IPS DF 4.7 (cell line): Measurements from ENCODE around the gene CGB3.
"Not testable (repeated sequence)": the region's sequence is repeated elsewhere in the genome, so short reads cannot be mapped to it uniquely, and the experiment has no call there.

Source experiments
- DNase-seq: peaks from one replicate; pipeline ENCODE4 v3.0.0-alpha.2; 2013; ENCODE audit warnings: low spot score; ENCODE audit errors: extremely low read depth

CGB3 gene

GRCh38 chr19:49024233-49024632 lies at the start of gene CGB3:
Gene CGB3, minus strand, starts transcription at chr19:49024333. Its CDS starts 362 bp downstream, at chr19:49023971.
- DNase-seq: not testable (repeated sequence)

GRCh38 chr19:49071860-49072547 lies 47.9 kb upstream of the CGB3 start:
- DNase-seq: no peak

- no peak for DNase-seq
These were observed 46.3 kb upstream of the CGB3 start for GRCh38 chr19:49070416-49070815.

- DNase-seq: no peak
These were observed 44.9 kb upstream of the CGB3 start for GRCh38 chr19:49069026-49069425.

GRCh38 chr19:49067554-49067953 lies 43.4 kb upstream of the CGB3 start:
- no peak for DNase-seq

GRCh38 chr19:49065905-49066512 lies 41.9 kb upstream of the CGB3 start:
- DNase-seq: no peak

- no peak for DNase-seq
These were observed 40.9 kb upstream of the CGB3 start, which contains the start of gene NTF4 for GRCh38 chr19:49064768-49065611. Gene NTF4, minus strand, starts transcription at chr19:49064818. Its CDS starts 2,821 bp downstream, at chr19:49061997.

GRCh38 chr19:49064029-49064629 lies 40.0 kb upstream of the CGB3 start:
- no peak for DNase-seq

- no peak for DNase-seq
These were observed 37.3 kb upstream of the CGB3 start for GRCh38 chr19:49061445-49061844.

- no peak for DNase-seq
These were observed 36.9 kb upstream of the CGB3 start for GRCh38 chr19:49061000-49061399.

- DNase-seq: no peak
These were observed 34.9 kb upstream of the CGB3 start for GRCh38 chr19:49059053-49059452.

GRCh38 chr19:49058562-49058961 lies 34.4 kb upstream of the CGB3 start:
- no peak for DNase-seq

- DNase-seq: no peak
These were observed 33.6 kb upstream of the CGB3 start, which contains the start of gene CGB7 for GRCh38 chr19:49057636-49058234. Gene CGB7, minus strand, starts transcription at chr19:49057749. Its CDS starts 2,374 bp downstream, at chr19:49055375.

GRCh38 chr19:49056902-49057596 lies 32.9 kb upstream of the CGB3 start:
- not testable (repeated sequence) for DNase-seq

- DNase-seq: no peak
These were observed 32.2 kb upstream of the CGB3 start for GRCh38 chr19:49056101-49056901.

GRCh38 chr19:49050376-49051033 lies 26.4 kb upstream of the CGB3 start:
- not testable (repeated sequence) for DNase-seq

- DNase-seq: not testable (repeated sequence)
These were observed 25.7 kb upstream of the CGB3 start for GRCh38 chr19:49049834-49050233.

GRCh38 chr19:49049011-49049410 lies 24.9 kb upstream of the CGB3 start, which contains the start of gene CGB8:
Gene CGB8, minus strand, starts transcription at chr19:49049111. Its CDS starts 372 bp downstream, at chr19:49048739.
- DNase-seq: not testable (repeated sequence)

GRCh38 chr19:49043548-49043947 lies 19.4 kb upstream of the CGB3 start, which contains the start of gene CGB5:
Gene CGB5, plus strand, starts transcription at chr19:49043848. Its CDS starts 362 bp downstream, at chr19:49044210.
- not testable (repeated sequence) for DNase-seq
